Peyer's patch (tissue), 4 donors: ENCODE measurements around the gene FGF19.

ENCODE experiments used
- CTCF ChIP-seq, 6 experiments: fragments of 450-650 bp in 4 of 6; fragments of 200-600 bp in 2 of 6; sonication (generic) in 1 of 6; IDR thresholded peaks; one replicate each; pipeline ENCODE4 v1.5.1; 2017 to 2019; ENCODE audit warnings: antibody characterized with exemption in 6 of 6, mild to moderate bottlenecking in 3 of 6, moderate library complexity in 1 of 6
- POLR2A ChIP-seq, 2 donors: fragments of 450-650 bp; IDR thresholded peaks; one replicate each; pipeline ENCODE4 v1.5.1; 2017; ENCODE audit warnings: antibody characterized with exemption in 2 of 2, mild to moderate bottlenecking in 2 of 2, moderate library complexity in 2 of 2

- TF ChIP-seq CTCF (IDR thresholded peaks at IDR 0.05), result no peak
- TF ChIP-seq POLR2A (IDR thresholded peaks at IDR 0.05), result no peak
Measured at GRCh38 chr11:69702769-69703452, 911 bp downstream of the FGF19 start.
